ENCODE results near the gene MAMDC2. TPM values are rescaled to one million over a fixed set of nuclear protein-coding genes. Genes with fewer than 3 reads are reported as not detected.

MAMDC2 gene
- total RNA-seq, 1 experiment from 2014 or later, result 0.26 TPM

- Mint-ChIP-seq H3K36me3 (ENCODE audit: insufficient read depth, unreplicated experiment) (no peaks in the 10 kb centered on the region), H3K27ac (ENCODE audit: unreplicated experiment) (peak overlapping the region; percentile 12), H3K27me3 (ENCODE audit: unreplicated experiment) (no peaks in the 10 kb centered on the region), H3K4me3 (ENCODE audit: low read depth, unreplicated experiment) (peak overlapping the region; percentile 3), H3K9me3 (ENCODE audit: low read depth, unreplicated experiment) (no peaks in the 10 kb centered on the region), H3K4me1 (ENCODE audit: low read depth, unreplicated experiment) (peaks cover 26% of the 10 kb centered on the region)
- no peak for TF ChIP-seq CTCF (IDR thresholded peaks at IDR 0.05; ENCODE audit: unreplicated experiment)
- CTCF ChIA-PET, result interaction anchor here (0.9 to 1.1 kb wide), 2 partner anchors 10 to 52 kb away, joined by 4 read pairs; no protein-coding TSS in a partner anchor
- no peak for DNase-seq
- intact Hi-C loops (cut with micrococcal nuclease; ENCODE audit: unreplicated experiment), result no loop called here
- no TSS peak for BruUV-seq (replicated peaks)
Measured at GRCh38 chr9:70054521-70054920, 10.9 kb downstream of the MAMDC2 start.

DNA sequence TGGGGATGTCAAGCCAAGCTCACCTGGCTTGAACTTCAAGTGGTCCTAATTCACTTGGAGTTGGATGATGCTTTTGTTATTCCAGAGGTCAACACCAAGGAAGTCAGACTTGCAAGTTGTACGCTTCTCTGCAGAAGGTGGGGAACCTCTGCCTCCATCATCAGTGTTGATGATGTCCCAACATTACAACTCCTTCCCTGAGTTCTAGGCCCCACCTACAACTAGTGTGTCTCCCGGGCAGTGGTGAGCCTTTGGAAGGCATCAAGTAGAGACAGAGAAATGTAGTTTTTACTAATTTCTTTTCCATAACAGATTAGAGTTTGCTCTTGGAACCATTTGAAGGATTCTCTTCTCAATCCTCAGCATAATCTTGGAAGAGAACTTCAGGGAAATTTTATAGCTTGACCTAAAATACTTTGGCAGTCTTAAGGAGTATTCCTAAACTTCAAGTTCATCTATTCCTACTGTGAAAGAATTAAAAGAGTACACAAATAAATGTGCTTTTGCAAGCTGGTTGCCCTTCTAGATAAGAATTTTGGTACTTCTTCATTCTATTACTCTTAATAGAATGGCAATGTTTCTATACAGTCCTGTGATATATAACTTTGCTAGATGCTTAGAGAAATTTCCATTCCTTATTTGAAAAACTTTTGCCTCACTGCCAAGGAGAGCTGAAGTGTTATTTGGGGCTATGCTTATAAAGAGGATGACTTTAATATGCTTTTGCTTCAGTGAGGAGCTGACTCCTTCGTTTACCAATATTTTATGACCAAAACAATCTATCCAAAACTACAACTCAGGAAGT lies 12.0 kb downstream of the MAMDC2 start:
- no TSS peak for BruUV-seq (replicated peaks)
- intact Hi-C loops (cut with micrococcal nuclease; ENCODE audit: unreplicated experiment), result no loop called here
- Mint-ChIP-seq H3K36me3 (ENCODE audit: insufficient read depth, unreplicated experiment) (no peaks in the 10 kb centered on the region), H3K27me3 (ENCODE audit: unreplicated experiment) (no peaks in the 10 kb centered on the region), H3K27ac (ENCODE audit: unreplicated experiment) (no peak overlapping the region), H3K4me1 (ENCODE audit: low read depth, unreplicated experiment) (peaks cover 26% of the 10 kb centered on the region), H3K9me3 (ENCODE audit: low read depth, unreplicated experiment) (no peaks in the 10 kb centered on the region), H3K4me3 (ENCODE audit: low read depth, unreplicated experiment) (no peak overlapping the region)
- DNase-seq, result no peak
- TF ChIP-seq CTCF (IDR thresholded peaks at IDR 0.05; ENCODE audit: unreplicated experiment), result no peak
- CTCF ChIA-PET, result no interaction called here

DNA sequence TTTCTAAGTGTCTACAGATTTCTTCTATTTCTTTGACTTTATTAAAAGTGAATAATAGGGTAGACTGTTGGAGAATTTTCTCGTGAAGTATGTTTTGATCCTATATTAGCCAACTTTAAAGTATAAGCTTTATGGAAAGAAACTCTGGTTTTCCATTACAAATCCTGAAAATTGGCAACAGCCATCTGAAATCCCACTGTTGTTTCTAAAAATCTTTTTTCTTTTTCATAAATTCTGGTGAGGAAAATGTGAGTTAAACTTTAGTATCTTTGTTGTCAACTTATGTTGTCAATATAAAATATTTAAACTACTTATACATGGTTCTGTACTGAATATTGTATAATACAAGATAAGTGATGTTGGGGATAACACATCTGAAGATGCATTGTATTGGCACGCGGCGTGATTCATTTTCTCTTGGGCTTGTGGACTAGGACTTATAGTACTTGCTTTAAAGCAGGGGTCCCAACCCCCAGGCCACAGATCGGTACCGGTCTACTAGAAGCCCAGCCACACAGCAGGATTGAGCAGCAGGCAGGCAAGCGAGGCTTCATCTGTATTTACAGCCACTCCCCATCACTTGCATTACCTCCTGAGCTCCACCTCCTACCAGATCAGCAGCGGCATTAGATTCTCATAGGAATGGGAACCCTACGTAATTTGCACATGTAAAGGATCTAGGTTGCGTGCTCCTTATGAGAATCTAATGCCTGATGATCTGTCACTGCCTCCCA lies 12.7 kb downstream of the MAMDC2 start:
- CTCF ChIA-PET, result no interaction called here
- no peak for TF ChIP-seq CTCF (IDR thresholded peaks at IDR 0.05; ENCODE audit: unreplicated experiment)
- no peak for DNase-seq
- Mint-ChIP-seq H3K4me3 (ENCODE audit: low read depth, unreplicated experiment) (no peak overlapping the region), H3K27ac (ENCODE audit: unreplicated experiment) (no peak overlapping the region), H3K4me1 (ENCODE audit: low read depth, unreplicated experiment) (peaks cover 26% of the 10 kb centered on the region), H3K36me3 (ENCODE audit: insufficient read depth, unreplicated experiment) (no peaks in the 10 kb centered on the region), H3K27me3 (ENCODE audit: unreplicated experiment) (no peaks in the 10 kb centered on the region), H3K9me3 (ENCODE audit: low read depth, unreplicated experiment) (no peaks in the 10 kb centered on the region)
- BruUV-seq (replicated peaks), result no TSS peak
- intact Hi-C loops (cut with micrococcal nuclease; ENCODE audit: unreplicated experiment), result no loop called here

GRCh38 chr9:70058569-70059116 lies 15.0 kb downstream of the MAMDC2 start:
- intact Hi-C loops (cut with micrococcal nuclease; ENCODE audit: unreplicated experiment), result no loop called here
- BruUV-seq (replicated peaks), result no TSS peak
- no peak for TF ChIP-seq CTCF (IDR thresholded peaks at IDR 0.05; ENCODE audit: unreplicated experiment)
- H3K9me3 Mint-ChIP-seq (ENCODE audit: low read depth, unreplicated experiment), result no peaks in the 10 kb centered on the region
- H3K27ac Mint-ChIP-seq (ENCODE audit: unreplicated experiment), result no peak overlapping the region
- peaks cover 13% of the 10 kb centered on the region for H3K27me3 Mint-ChIP-seq (ENCODE audit: unreplicated experiment)
- no peaks in the 10 kb centered on the region for H3K36me3 Mint-ChIP-seq (ENCODE audit: insufficient read depth, unreplicated experiment)
- CTCF ChIA-PET, result no interaction called here
- H3K4me3 Mint-ChIP-seq (ENCODE audit: low read depth, unreplicated experiment), result no peak overlapping the region
- peaks cover 10% of the 10 kb centered on the region for H3K4me1 Mint-ChIP-seq (ENCODE audit: low read depth, unreplicated experiment)
- DNase-seq, result no peak

Measured in Calu3 (cell line).